ENCODE data around the gene CLDN10. TPM values are rescaled to one million over a fixed set of nuclear protein-coding genes. Genes with fewer than 3 reads are reported as not detected.

CLDN10 gene
- total and polyA plus RNA-seq, 2 of the 8 experiments (the other 6 are each of a cell fraction or from before 2014, with no cell fraction given): 41.2 to 43.6 TPM

GRCh38 chr13:95568131-95568530 is 15.6 kb downstream of the CLDN10 start (continued):
- TF ChIP-seq NRF1 (IDR thresholded peaks at IDR 0.05; ENCODE audit: low read depth, low read length): no peak
- TF ChIP-seq KDM4A (IDR thresholded peaks at IDR 0.05; ENCODE audit: low read depth, low read length, severe bottlenecking): no peak
- no peak for TF ChIP-seq RFX5 (IDR thresholded peaks at IDR 0.05; ENCODE audit: borderline replicate concordance, low read depth, low read length)
- TF ChIP-seq SIN3A (conservative IDR thresholded peaks at IDR 0.05 in 1 of 2, IDR thresholded peaks at IDR 0.05 in 1 of 2; ENCODE audit: low read depth in 1 of 2, low read length in 2 of 2): no peak
